ENCODE results near the gene SMPDL3B. TPM values are rescaled to one million over a fixed set of nuclear protein-coding genes. Genes with fewer than 3 reads are reported as not detected.
"Not testable (repeated sequence)": the region's sequence is repeated elsewhere in the genome, so short reads cannot be mapped to it uniquely, and the experiment has no call there.

Gene SMPDL3B
- total RNA-seq, 2 donors from 2014 or later: 0.28 to 0.45 TPM

GRCh38 chr1:28003117-28003516 lies 68.3 kb downstream of the SMPDL3B start:
- not testable (repeated sequence) for H3K27me3 Mint-ChIP-seq, H3K4me3 Mint-ChIP-seq

More at GRCh38 chr1:28003117-28003516, 68.3 kb downstream of the SMPDL3B start:
- not testable (repeated sequence) for H3K27ac Mint-ChIP-seq; H3K9me3 Mint-ChIP-seq; H3K4me1 Mint-ChIP-seq; ATAC-seq (replicated peaks)
- H3K36me3 Mint-ChIP-seq (ENCODE audit: low read depth): peaks cover 76% of the 10 kb centered on the region

Other genes with a start within 250 kb of the SMPDL3B start
- gene FAM76A, start 209.0 kb upstream of the SMPDL3B start, total RNA-seq: 1 to 10 TPM; 6.4 to 8.4 TPM
- gene STX12, start 161.8 kb upstream of the SMPDL3B start, total RNA-seq: 10 to 100 TPM; 39.1 to 50.7 TPM
- 10 to 100 TPM; 41.0 to 57.9 TPM for gene PPP1R8, start 104.2 kb upstream of the SMPDL3B start, total RNA-seq
- gene THEMIS2, start 62.5 kb upstream of the SMPDL3B start, total RNA-seq: 10 to 100 TPM; 32.0 to 62.8 TPM
- 10 to 100 TPM; 88.9 to 98.6 TPM for gene RPA2, start 20.4 kb upstream of the SMPDL3B start, total RNA-seq
- 10 to 100 TPM in 1 of 2 donors, 1 to 10 TPM in 1; 8.4 to 12.2 TPM for gene XKR8, start 25.0 kb downstream of the SMPDL3B start, total RNA-seq
- 10 to 100 TPM; 33.7 to 40.8 TPM for gene EYA3, start 153.6 kb downstream of the SMPDL3B start, total RNA-seq
- under 1 TPM; 0.29 to 0.32 TPM for gene PTAFR, start 241.7 kb downstream of the SMPDL3B start, total RNA-seq